NCI-H82 (cell line): ENCODE data around the gene CPLX1.

Source experiments
- DNase-seq: peaks from one replicate; lab custom pipeline; 2025; lab: John Stamatoyannopoulos, UW

The CPLX1 gene

GRCh38 chr4:825971-826330, at the start of gene CPLX1:
CPLX1 (minus strand) TSS chr4:826129; CDS start chr4:824522, 1,607 bp downstream.
- DNase-seq: peak; percentile 77

- no peak for DNase-seq
These were observed 49.3 kb upstream of the CPLX1 start for GRCh38 chr4:874971-875817.

GRCh38 chr4:874056-874455, 48.1 kb upstream of the CPLX1 start:
- no peak for DNase-seq

- DNase-seq: no peak
These were observed 46.5 kb upstream of the CPLX1 start for GRCh38 chr4:872241-872981.

- no peak for DNase-seq
These were observed 45.6 kb upstream of the CPLX1 start for GRCh38 chr4:871484-871883.

- no peak for DNase-seq
These were observed 45.0 kb upstream of the CPLX1 start for GRCh38 chr4:870951-871350.

GRCh38 chr4:869776-870175, 43.8 kb upstream of the CPLX1 start:
- DNase-seq: no peak

GRCh38 chr4:868421-868820, 42.5 kb upstream of the CPLX1 start:
- no peak for DNase-seq

GRCh38 chr4:867526-868250, 41.8 kb upstream of the CPLX1 start:
- DNase-seq: no peak

GRCh38 chr4:866761-867390, 40.9 kb upstream of the CPLX1 start:
- DNase-seq: no peak

- DNase-seq: no peak
These were observed 40.3 kb upstream of the CPLX1 start for GRCh38 chr4:866068-866760.

GRCh38 chr4:865572-865971, 39.6 kb upstream of the CPLX1 start:
- DNase-seq: no peak

GRCh38 chr4:865121-865465, 39.2 kb upstream of the CPLX1 start:
- no peak for DNase-seq

- DNase-seq: no peak
These were observed 38.7 kb upstream of the CPLX1 start for GRCh38 chr4:864456-865120.

GRCh38 chr4:860561-860960, 34.6 kb upstream of the CPLX1 start:
- DNase-seq: no peak

GRCh38 chr4:859496-859895, 33.6 kb upstream of the CPLX1 start:
- DNase-seq: no peak

GRCh38 chr4:858831-859451, 33.0 kb upstream of the CPLX1 start:
- DNase-seq: no peak

GRCh38 chr4:858041-858481, 32.1 kb upstream of the CPLX1 start:
- no peak for DNase-seq

- DNase-seq: no peak
These were observed 31.5 kb upstream of the CPLX1 start for GRCh38 chr4:857461-857860.

GRCh38 chr4:856225-856901, 30.4 kb upstream of the CPLX1 start:
- no peak for DNase-seq
